GM12872 (cell line): Measurements from ENCODE around the gene GAS2.

Experiments used
- TF ChIP-seq, protein P1 (sequence below): IDR thresholded peaks from 3 replicates; pipeline ENCODE4 v1.5.1; 2011; ENCODE audit warnings: low read depth, mild to moderate bottlenecking, low read length, moderate library complexity; ENCODE audit not compliant: insufficient read depth

Gene GAS2

DNA sequence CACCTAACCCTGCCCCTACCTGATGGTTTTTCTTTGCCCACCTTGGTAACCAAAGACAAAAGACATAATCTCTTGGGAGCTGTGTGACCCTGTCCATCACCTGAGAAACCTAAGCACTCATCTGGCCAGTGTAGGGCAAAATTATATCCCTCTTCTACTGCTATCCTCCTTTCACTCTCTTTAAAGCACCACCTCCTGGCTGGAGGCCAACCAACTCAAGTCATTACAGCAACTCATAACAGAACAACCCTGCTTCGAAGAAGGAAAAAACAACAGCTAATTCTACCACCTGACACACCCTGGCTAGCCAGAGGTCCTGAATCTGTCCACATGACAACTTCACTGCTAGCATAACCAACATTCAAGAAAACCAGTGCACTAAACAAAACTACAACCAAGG is 45.5 kb downstream of the GAS2 start:
- TF ChIP-seq, protein P1, sequence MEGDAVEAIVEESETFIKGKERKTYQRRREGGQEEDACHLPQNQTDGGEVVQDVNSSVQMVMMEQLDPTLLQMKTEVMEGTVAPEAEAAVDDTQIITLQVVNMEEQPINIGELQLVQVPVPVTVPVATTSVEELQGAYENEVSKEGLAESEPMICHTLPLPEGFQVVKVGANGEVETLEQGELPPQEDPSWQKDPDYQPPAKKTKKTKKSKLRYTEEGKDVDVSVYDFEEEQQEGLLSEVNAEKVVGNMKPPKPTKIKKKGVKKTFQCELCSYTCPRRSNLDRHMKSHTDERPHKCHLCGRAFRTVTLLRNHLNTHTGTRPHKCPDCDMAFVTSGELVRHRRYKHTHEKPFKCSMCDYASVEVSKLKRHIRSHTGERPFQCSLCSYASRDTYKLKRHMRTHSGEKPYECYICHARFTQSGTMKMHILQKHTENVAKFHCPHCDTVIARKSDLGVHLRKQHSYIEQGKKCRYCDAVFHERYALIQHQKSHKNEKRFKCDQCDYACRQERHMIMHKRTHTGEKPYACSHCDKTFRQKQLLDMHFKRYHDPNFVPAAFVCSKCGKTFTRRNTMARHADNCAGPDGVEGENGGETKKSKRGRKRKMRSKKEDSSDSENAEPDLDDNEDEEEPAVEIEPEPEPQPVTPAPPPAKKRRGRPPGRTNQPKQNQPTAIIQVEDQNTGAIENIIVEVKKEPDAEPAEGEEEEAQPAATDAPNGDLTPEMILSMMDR = no peak

DNA sequence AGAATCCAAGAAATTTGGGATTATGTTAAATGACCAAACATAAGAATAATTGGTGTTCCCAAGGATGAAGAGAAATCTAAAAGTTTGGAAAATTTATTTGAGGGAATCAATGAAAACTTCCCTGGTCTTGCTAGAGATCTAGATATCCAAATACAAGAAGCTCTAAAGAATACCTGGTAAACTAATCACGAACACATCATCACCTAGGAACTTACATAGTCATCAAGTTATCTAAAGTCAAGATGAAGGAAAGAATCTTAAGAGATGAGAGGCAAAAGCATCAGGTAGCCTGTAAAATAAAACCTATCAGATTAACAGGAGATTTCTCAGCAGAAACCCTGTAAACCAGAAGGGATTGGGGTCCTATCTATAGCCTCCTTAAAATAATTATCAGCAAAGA is 46.9 kb downstream of the GAS2 start:
- TF ChIP-seq, protein P1 = no peak

DNA sequence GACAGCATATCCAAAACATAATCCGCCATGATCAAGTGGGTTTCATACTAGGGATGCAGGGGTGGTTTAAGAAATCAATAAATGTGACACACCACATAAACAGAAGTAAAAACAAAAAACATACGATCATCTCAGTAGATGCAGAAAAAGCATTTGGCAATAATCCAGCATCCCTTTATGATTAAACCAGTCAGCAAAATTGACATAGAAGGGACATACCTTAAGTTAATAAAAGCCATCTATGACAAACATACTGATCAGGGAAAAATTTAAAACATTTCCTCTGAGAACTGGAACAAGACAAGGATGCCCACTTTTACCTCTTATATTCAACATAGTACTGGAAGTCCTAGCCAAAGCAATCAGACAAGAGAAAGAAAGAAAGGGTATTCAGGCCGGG is 49.6 kb downstream of the GAS2 start:
- TF ChIP-seq, protein P1 = no peak

DNA sequence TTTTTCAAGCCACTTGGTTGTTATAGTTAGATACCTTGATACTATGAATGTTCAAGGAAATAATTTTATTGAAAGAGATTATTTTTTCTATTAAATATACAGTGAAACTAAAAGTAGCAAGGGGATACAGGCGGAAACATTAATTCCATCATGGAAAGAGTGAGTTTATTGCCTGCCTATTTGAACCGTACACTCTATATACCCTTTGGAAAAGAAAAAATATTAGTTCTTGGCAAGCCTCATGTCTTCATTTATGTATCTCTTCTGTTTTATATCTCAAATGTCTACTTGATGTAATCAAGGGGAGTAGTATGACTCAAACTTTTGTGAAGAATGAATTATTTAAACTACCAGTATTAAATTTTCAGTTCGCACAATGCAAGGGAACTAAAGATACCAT is 54.0 kb downstream of the GAS2 start:
- TF ChIP-seq, protein P1 = no peak

DNA sequence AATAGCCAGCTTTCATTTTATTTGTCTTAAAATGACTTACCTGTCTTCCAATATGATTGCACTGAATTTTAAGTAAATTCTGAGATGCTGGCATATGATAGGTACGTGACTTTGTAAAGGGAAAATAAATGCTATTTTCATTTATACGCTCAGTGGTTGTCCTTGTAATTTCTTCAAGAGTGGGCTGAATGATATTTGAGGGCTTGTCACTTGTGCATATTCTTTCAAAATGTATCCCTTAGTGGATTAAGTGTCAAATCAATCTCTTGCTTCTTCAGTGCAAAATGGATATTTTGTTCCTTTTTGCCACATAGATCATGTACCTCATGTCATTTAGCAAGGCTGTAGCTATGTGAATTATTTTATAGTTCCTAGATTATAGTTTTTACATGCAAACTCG is 56.9 kb downstream of the GAS2 start:
- TF ChIP-seq, protein P1 = no peak

DNA sequence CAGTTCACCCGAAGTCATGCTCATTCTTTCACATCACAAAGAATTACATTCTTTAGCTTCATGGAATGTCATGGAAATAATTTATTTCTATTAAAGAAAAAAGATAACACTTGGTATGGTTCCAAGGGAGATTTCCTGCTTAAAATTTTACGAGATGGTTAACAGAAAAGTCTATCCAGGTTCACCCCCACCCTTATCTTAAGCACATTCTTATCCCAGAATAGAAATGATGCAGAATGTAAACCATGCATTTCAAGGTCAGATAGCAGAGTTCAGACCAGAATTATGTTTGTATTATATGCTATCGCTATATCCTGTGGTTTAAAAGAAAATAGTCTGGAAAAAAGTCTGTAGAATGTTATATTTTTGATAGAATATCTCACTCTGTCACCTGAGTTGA is 58.7 kb downstream of the GAS2 start:
- TF ChIP-seq, protein P1 = no peak

DNA sequence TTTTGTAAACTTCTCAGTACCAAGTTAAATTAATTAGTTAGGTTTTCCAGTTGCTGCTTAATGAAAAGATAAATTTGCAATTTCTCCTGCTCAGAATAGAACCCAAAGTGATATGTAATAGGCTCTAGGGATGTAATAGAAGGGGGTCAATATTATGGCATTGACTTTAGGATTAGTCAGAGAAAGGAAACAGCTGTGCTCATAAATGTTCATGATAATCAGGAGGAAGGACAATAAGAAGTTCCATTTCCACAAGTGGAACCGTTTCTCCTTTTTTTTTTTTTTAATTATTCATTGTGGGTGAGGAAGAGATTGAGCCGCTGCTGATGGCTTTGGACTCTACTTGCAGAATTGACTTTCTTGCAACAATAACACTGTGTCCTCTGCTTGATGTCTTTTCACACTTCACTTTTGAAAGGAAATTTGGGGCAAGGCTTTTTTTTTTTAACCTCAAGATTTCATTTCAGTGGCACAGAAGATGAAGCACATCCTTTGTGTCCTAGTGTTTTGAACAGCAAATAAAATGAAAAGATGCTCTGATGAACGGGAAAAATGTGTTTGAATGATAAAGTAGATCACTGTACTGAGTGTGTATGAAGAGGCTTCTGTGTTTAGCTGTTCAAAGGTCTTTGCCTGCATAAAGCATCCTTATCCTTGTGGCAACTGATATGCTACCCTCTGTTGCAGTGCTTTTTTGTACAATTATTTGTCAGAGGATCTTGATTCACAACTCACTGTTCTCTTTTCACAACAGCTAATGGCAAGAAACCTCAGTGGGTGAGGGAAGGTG is 62.4 kb downstream of the GAS2 start:
- TF ChIP-seq, protein P1 = no peak

DNA sequence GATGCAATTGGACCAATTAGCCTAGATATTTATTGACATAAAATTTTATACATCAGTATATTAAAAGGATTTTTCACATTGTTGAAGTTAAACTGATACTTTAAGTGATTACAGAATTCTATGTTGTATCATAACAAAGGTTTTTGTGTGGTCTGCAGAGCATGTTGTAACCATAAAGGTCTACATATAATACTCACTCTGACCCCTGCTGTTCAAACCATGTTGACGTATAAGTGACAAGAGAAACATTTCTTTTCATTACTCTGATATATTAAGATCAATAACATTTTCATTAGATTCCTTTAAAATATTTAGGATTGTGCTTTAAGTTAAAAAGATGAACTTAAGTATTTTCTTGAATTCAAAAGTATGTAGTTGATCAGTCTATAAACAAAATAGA is 63.9 kb downstream of the GAS2 start:
- TF ChIP-seq, protein P1 = 0 out of 3 replicates have a peak, but pooled peaks have one; percentile 15
